Gastrocnemius medialis (tissue), 4 donors: ENCODE measurements around the gene INPP5A. TPM values are rescaled to one million over a fixed set of nuclear protein-coding genes. Genes with fewer than 3 reads are reported as not detected.

Experiments
- ATAC-seq, 2 donors: fragments of 150-250 bp; one replicate each; pipeline ENCODE4 v1.9.1; 2016
- DNase-seq, 2 donors: peaks; one replicate each; pipeline ENCODE4 v3.0.0-alpha.2; 2019
- H3K27ac ChIP-seq, 4 donors: fragments of 200-600 bp; sonication (generic); 1 replicate in 1 of 4; 2 replicates in 3 of 4; pipeline ENCODE4 v1.5.1; 2016 to 2018; ENCODE audit warnings: mild to moderate bottlenecking in 2 of 4, moderate library complexity in 1 of 4
- H3K27me3 ChIP-seq, 3 donors: fragments of 200-600 bp; sonication (generic) in 2 of 3; 1 replicate in 1 of 3; 2 replicates in 2 of 3; pipeline versions ENCODE4 v1.5.1 to v1.6.0; 2016 to 2019; ENCODE audit warnings: mild to moderate bottlenecking in 1 of 3, moderate library complexity in 1 of 3
- H3K36me3 ChIP-seq, 2 donors: fragments of 200-600 bp; sonication (generic) in 1 of 2; one replicate each; pipeline ENCODE4 v1.5.1; 2017 to 2018
- H3K4me1 ChIP-seq, 2 donors: fragments of 200-600 bp; sonication (generic) in 1 of 2; one replicate each; pipeline ENCODE4 v1.5.1; 2016 to 2017; ENCODE audit warnings: mild to moderate bottlenecking in 2 of 2
- H3K4me3 ChIP-seq, 4 donors: fragments of 200-600 bp; sonication (generic) in 3 of 4; 1 replicate in 1 of 4; 2 replicates in 3 of 4; pipeline ENCODE4 v1.5.1; 2016 to 2019; ENCODE audit warnings: mild to moderate bottlenecking in 2 of 4
- H3K9me3 ChIP-seq, 3 donors: fragments of 200-600 bp; sonication (generic) in 2 of 3; 1 replicate in 1 of 3; 2 replicates in 2 of 3; pipeline ENCODE4 v1.5.1; 2016 to 2019
- CTCF ChIP-seq, 5 experiments: fragments of 450-650 bp in 3 of 5; fragments of 200-600 bp in 2 of 5; sonication (generic) in 2 of 5; IDR thresholded peaks in 4 of 5; conservative IDR thresholded peaks in 1 of 5; 1 replicate in 4 of 5; 2 replicates in 1 of 5; pipeline ENCODE4 v1.5.1; 2016 to 2019; ENCODE audit warnings: antibody characterized with exemption in 5 of 5, mild to moderate bottlenecking in 3 of 5, moderate library complexity in 3 of 5
- POLR2A ChIP-seq, 2 donors: fragments of 450-650 bp; IDR thresholded peaks; one replicate each; pipeline ENCODE4 v1.6.1; 2017; ENCODE audit warnings: antibody characterized with exemption in 2 of 2, mild to moderate bottlenecking in 2 of 2, moderate library complexity in 2 of 2
- in situ Hi-C, 4 donors: fragments of 200-750 bp; cut with MboI; loops; one replicate each; pipeline versions ENCODE4 v1.15.0 to v1.8.0; 2017; ENCODE audit warnings: low sequenced_read_pairs in 4 of 4
- intact Hi-C: fragments of 100-400 bp; cut with DNase I; formaldehyde crosslinking; loops from one replicate; pipeline ENCODE4 v1.15.1; 2023; ENCODE audit warnings: low total_unique reads
- total RNA-seq, 4 donors: library from RNA; depleted of rRNA; stranded (reverse); fragments of >200 nt; gene quantifications; one replicate each; pipeline versions ENCODE4 v1.1.0 to v1.2.3, GENCODE V29; 2016

INPP5A gene
- total RNA-seq, 4 donors from 2014 or later = 74.9 to 107 (median 92.4) TPM

- ATAC-seq (no peak), DNase-seq (no peak)
- no peak overlapping the region for H3K27ac ChIP-seq
- H3K27me3 ChIP-seq = no peaks in the 10 kb centered on the region
- H3K36me3 ChIP-seq = peaks cover 0 to 19% of the 10 kb centered on the region in 2 donors
- intact Hi-C loops = no loop called here
- in situ Hi-C loops = no loop called here
- H3K4me1 ChIP-seq = no peaks in the 10 kb centered on the region
- H3K9me3 ChIP-seq = no peaks in the 10 kb centered on the region
- TF ChIP-seq CTCF (IDR thresholded peaks at IDR 0.05 in 4 of 5, conservative IDR thresholded peaks at IDR 0.05 in 1 of 5) = no peak
- TF ChIP-seq POLR2A (IDR thresholded peaks at IDR 0.05) = no peak
- H3K4me3 ChIP-seq = no peak overlapping the region
Measured at GRCh38 chr10:132746801-132747625, 209.4 kb downstream of the INPP5A start.

GRCh38 chr10:132748135-132748534 lies 210.5 kb downstream of the INPP5A start:
- Histone ChIP-seq H3K27me3 (no peaks in the 10 kb centered on the region), H3K9me3 (no peaks in the 10 kb centered on the region), H3K27ac (no peak overlapping the region), H3K4me3 (no peak overlapping the region), H3K36me3 (peaks cover 0 to 19% of the 10 kb centered on the region in 2 donors), H3K4me1 (no peaks in the 10 kb centered on the region)
- no peak for TF ChIP-seq POLR2A (IDR thresholded peaks at IDR 0.05)
- DNase-seq (no peak), ATAC-seq (no peak)
- in situ Hi-C loops (no loop called here), intact Hi-C loops (no loop called here)

- H3K36me3 ChIP-seq = peaks cover 0 to 19% of the 10 kb centered on the region in 2 donors
- no peak overlapping the region for H3K4me3 ChIP-seq
- intact Hi-C loops = no loop called here
Measured at GRCh38 chr10:132748545-132749370, 211.2 kb downstream of the INPP5A start.

DNA sequence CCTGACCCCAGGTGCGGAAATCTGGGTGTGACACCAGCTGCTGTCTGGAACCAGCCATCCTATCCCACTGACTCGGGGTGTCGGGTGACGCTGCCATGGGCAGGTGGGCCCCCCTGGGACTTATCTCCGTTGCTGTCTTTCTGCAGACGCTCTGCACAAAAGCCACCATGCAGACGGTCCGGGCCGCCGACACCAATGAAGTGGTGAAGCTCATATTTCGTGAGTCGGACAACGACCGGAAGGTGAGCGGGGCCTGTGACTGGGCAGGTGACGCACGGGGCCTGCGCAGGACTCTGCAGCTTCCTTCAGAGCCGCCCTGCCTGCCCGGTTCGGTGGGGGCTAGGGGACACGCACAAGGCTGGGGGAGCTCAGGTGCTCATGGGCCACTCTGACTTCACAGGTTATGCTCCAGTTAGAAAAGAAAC lies 211.8 kb downstream of the INPP5A start:
- Histone ChIP-seq H3K4me3 (no peak overlapping the region), H3K36me3 (peaks cover 0 to 19% of the 10 kb centered on the region in 2 donors), H3K27me3 (no peaks in the 10 kb centered on the region), H3K27ac (no peak overlapping the region), H3K9me3 (no peaks in the 10 kb centered on the region), H3K4me1 (no peaks in the 10 kb centered on the region)
- DNase-seq (no peak), ATAC-seq (no peak)
- in situ Hi-C loops = no loop called here
- TF ChIP-seq CTCF (IDR thresholded peaks at IDR 0.05 in 4 of 5, conservative IDR thresholded peaks at IDR 0.05 in 1 of 5) (no peak), POLR2A (IDR thresholded peaks at IDR 0.05) (no peak)
- intact Hi-C loops = no loop called here

More at GRCh38 chr10:132748545-132749370, 211.2 kb downstream of the INPP5A start:
- in situ Hi-C loops = no loop called here
- Histone ChIP-seq H3K27me3 (no peaks in the 10 kb centered on the region), H3K27ac (no peak overlapping the region), H3K4me1 (no peaks in the 10 kb centered on the region), H3K9me3 (no peaks in the 10 kb centered on the region)
- no peak for TF ChIP-seq CTCF (IDR thresholded peaks at IDR 0.05 in 4 of 5, conservative IDR thresholded peaks at IDR 0.05 in 1 of 5)
- no peak for TF ChIP-seq POLR2A (IDR thresholded peaks at IDR 0.05)
- DNase-seq (no peak), ATAC-seq (no peak)

DNA sequence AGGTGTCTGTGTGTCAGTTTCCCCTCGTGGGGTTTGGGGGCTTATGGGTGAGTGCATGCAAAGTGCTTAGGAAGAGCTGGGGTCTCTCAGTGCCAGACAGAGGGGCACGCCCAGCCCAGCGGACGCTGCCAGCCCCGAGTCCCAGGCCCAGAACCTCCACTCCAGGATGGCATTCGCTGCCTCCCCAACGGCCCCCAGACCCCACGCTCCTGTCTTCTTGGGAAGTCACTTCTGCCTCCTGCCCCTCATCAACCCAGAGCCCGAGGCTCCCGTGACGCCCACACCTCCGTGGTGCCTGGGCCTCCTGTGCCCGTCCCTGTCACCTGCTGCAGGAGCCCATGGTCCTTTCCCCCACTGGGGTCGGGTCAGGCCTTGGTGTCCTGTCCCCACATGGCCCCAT lies 213.3 kb downstream of the INPP5A start:
- TF ChIP-seq POLR2A (IDR thresholded peaks at IDR 0.05) (no peak), CTCF (IDR thresholded peaks at IDR 0.05 in 4 of 5, conservative IDR thresholded peaks at IDR 0.05 in 1 of 5) (no peak)
- Histone ChIP-seq H3K27me3 (no peaks in the 10 kb centered on the region), H3K27ac (no peak overlapping the region), H3K9me3 (no peaks in the 10 kb centered on the region), H3K4me3 (no peak overlapping the region), H3K36me3 (peaks cover 0 to 19% of the 10 kb centered on the region in 2 donors), H3K4me1 (no peaks in the 10 kb centered on the region)
- intact Hi-C loops = no loop called here
- DNase-seq (no peak), ATAC-seq (no peak)
- in situ Hi-C loops = no loop called here
